Measurements from ENCODE around the gene HTATSF1.

DNA sequence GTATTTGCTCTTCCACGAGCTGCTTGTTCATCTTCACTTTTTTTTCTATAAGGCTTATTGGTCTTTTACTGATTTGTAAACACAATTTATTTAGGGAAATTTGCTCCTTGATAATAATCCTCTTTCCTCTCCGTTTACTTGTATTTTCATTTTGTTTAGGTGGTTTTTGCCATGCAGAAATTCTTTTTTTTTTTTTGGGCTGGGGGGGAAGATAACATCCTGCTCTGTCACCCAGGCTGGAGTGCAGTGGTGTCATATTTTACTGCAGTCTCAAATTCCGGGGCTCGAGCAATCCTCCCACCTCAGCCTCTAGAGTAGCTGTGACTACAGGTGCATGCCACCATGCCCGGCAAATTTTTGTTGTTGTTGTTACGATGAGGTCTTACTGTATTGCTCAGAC, 41.3 kb upstream of the HTATSF1 start:
- TF ChIP-seq POLR2A (IDR thresholded peaks at IDR 0.05) (no peak), CTCF (IDR thresholded peaks at IDR 0.05) (no peak), POLR2AphosphoS5 (IDR thresholded peaks at IDR 0.05; ENCODE audit: insufficient read depth in 1 of 2, low read depth in 1 of 2) (no peak)

All from vagina (tissue), 2 donors.